SK-N-SH (cell line): Measurements from ENCODE around the gene PRKCI. TPM values are rescaled to one million over a fixed set of nuclear protein-coding genes. Genes with fewer than 3 reads are reported as not detected.

ENCODE experiments used
- CTCF ChIA-PET: fragments of 300-600, 350-600 bp; formaldehyde crosslinking; extraction: SDS; loops from one replicate; lab custom pipeline; 2021; lab: Yijun Ruan, JAX
- POLR2A ChIA-PET: fragments of 350-600 bp; sonication (Branson Sonifier 250); formaldehyde crosslinking; extraction: SDS; loops from one replicate; lab custom pipeline; 2020; ENCODE audit warnings: antibody characterized with exemption, inconsistent platforms; lab: Yijun Ruan, JAX
- DNase-seq: peaks from one replicate; pipeline ENCODE4 v3.0.0; 2012
- H2AFZ ChIP-seq: fragments of 200-600 bp; sonication (generic); 2 replicates; pipeline ENCODE4 v1.8.1; 2016; ENCODE audit warnings: antibody characterized with exemption, mild to moderate bottlenecking, low read depth
- H3F3A ChIP-seq: fragments of 200-600 bp; sonication (generic); replicated peaks from 2 replicates; pipeline ENCODE3; 2016; ENCODE audit warnings: antibody characterized with exemption, mild to moderate bottlenecking; ENCODE audit not compliant: insufficient read depth
- H3K27ac ChIP-seq, 2 experiments: fragments of 200-500 bp in 1 of 2; fragments of 200-600 bp in 1 of 2; sonication (Bioruptor generic) in 1 of 2; sonication (generic), shearing (Covaris generic) in 1 of 2; 2 replicates each; pipeline versions ENCODE4 v1.5.1 to v1.6.1; 2014 to 2016; ENCODE audit warnings: low read depth in 2 of 2, inconsistent platforms in 1 of 2, low read length in 1 of 2, mild to moderate bottlenecking in 1 of 2, mixed read lengths in 1 of 2
- H3K27me3 ChIP-seq: fragments of 200-600 bp; sonication (generic), shearing (Covaris generic); 2 replicates; pipeline ENCODE4 v1.6.1; 2016; ENCODE audit warnings: mixed run types; ENCODE audit not compliant: insufficient read depth
- H3K36me3 ChIP-seq, 2 experiments: fragments of 200-500 bp in 1 of 2; fragments of 200-600 bp in 1 of 2; sonication (Bioruptor generic) in 1 of 2; sonication (generic) in 1 of 2; replicated peaks in 1 of 2; 2 replicates each; pipeline versions ENCODE3 to v1.5.1; 2014 to 2016; ENCODE audit warnings: low read length in 1 of 2, mild to moderate bottlenecking in 1 of 2; ENCODE audit not compliant: insufficient read depth in 2 of 2, control insufficient read depth in 1 of 2
- H3K4me1 ChIP-seq, 2 experiments: fragments of 200-500 bp in 1 of 2; fragments of 200-600 bp in 1 of 2; sonication (Bioruptor generic) in 1 of 2; sonication (generic), shearing (Covaris generic) in 1 of 2; 2 replicates each; pipeline versions ENCODE4 v1.5.1 to v1.6.1; 2014 to 2016; ENCODE audit warnings: low read depth in 1 of 2, low read length in 1 of 2, mixed run types in 1 of 2; ENCODE audit not compliant: insufficient read depth in 2 of 2, control insufficient read depth in 1 of 2
- H3K4me2 ChIP-seq: fragments of 200-600 bp; sonication (generic), shearing (Covaris generic); 2 replicates; pipeline ENCODE4 v1.6.1; 2017; ENCODE audit warnings: mixed run types
- H3K4me3 ChIP-seq, 2 experiments: fragments of 200-500 bp in 1 of 2; fragments of 200-600 bp in 1 of 2; sonication (Bioruptor generic) in 1 of 2; sonication (generic), shearing (Covaris generic) in 1 of 2; 2 replicates each; pipeline versions ENCODE4 v1.5.1 to v1.8.1; 2014 to 2016; ENCODE audit warnings: low read depth in 2 of 2, inconsistent platforms in 1 of 2, low read length in 1 of 2, mild to moderate bottlenecking in 1 of 2, mixed read lengths in 1 of 2, moderate library complexity in 1 of 2
- H3K79me2 ChIP-seq: fragments of 200-600 bp; sonication (generic); 2 replicates; pipeline ENCODE4 v1.8.1; 2017; ENCODE audit warnings: mild to moderate bottlenecking; ENCODE audit not compliant: insufficient read depth
- H3K9ac ChIP-seq: fragments of 200-600 bp; sonication (generic); 2 replicates; pipeline ENCODE4 v1.6.1; 2017; ENCODE audit warnings: mixed run types
- H3K9me2 ChIP-seq: fragments of 200-600 bp; sonication (generic); 2 replicates; pipeline ENCODE4 v1.6.1; 2017; ENCODE audit warnings: mixed run types
- H3K9me3 ChIP-seq: fragments of 200-600 bp; sonication (generic); 2 replicates; pipeline ENCODE4 v1.6.1; 2017; ENCODE audit warnings: mixed run types, mild to moderate bottlenecking, moderate library complexity
- H4K20me1 ChIP-seq: fragments of 200-600 bp; sonication (generic); 2 replicates; pipeline ENCODE4 v1.6.1; 2017; ENCODE audit warnings: mild to moderate bottlenecking, mixed run types; ENCODE audit not compliant: insufficient read depth
- CHD2 ChIP-seq: fragments of 150-350 bp; IDR thresholded peaks from 2 replicates; pipeline ENCODE4 v1.6.1; 2018; ENCODE audit warnings: low read length; ENCODE audit not compliant: partially characterized antibody
- ELF1 ChIP-seq: IDR thresholded peaks from 2 replicates; pipeline ENCODE4 v1.4.0; 2012
- EP300 ChIP-seq, 2 experiments: IDR thresholded peaks; 2 replicates each; pipeline versions ENCODE4 v1.4.0 to v1.6.1; 2012; ENCODE audit warnings: borderline replicate concordance in 1 of 2, low read depth in 1 of 2, low read length in 1 of 2
- EZH2phosphoT487 ChIP-seq: fragments of 200-600 bp; sonication (generic); IDR thresholded peaks from 2 replicates; pipeline ENCODE4 v1.6.1; 2017; ENCODE audit warnings: low read depth, mixed run types, mild to moderate bottlenecking, antibody characterized with exemption, moderate library complexity, borderline replicate concordance
- FOSL2 ChIP-seq: IDR thresholded peaks from 2 replicates; pipeline ENCODE4 v1.4.0; 2012; ENCODE audit warnings: low read depth, mild to moderate bottlenecking, moderate library complexity, borderline replicate concordance
- FOXJ3 ChIP-seq: sonication (generic); formaldehyde crosslinking; IDR thresholded peaks from 2 replicates; pipeline ENCODE4 v1.5.1; 2020; ENCODE audit warnings: mild to moderate bottlenecking, missing genetic modification reagents
- FOXM1 ChIP-seq: IDR thresholded peaks from 2 replicates; pipeline ENCODE4 v1.4.0; 2012; ENCODE audit warnings: low read depth, mild to moderate bottlenecking
- GABPA ChIP-seq: IDR thresholded peaks from 2 replicates; pipeline ENCODE4 v1.4.0; 2012; ENCODE audit warnings: low read depth, mild to moderate bottlenecking
- MXI1 ChIP-seq: IDR thresholded peaks from 2 replicates; pipeline ENCODE4 v1.6.1; 2012; ENCODE audit warnings: mild to moderate bottlenecking, low read depth, low read length, improper control_type of control experiment
- POLR2AphosphoS5 ChIP-seq: IDR thresholded peaks from 2 replicates; pipeline ENCODE4 v1.6.1; 2012; ENCODE audit warnings: low read depth, low read length
- RAD21 ChIP-seq: IDR thresholded peaks from 2 replicates; pipeline ENCODE4 v1.6.1; 2012; ENCODE audit warnings: mild to moderate bottlenecking, low read length
- RCOR1 ChIP-seq: fragments of 150-350 bp; IDR thresholded peaks from 2 replicates; pipeline ENCODE4 v1.6.1; 2017; ENCODE audit warnings: antibody characterized with exemption, low read length
- RXRA ChIP-seq: IDR thresholded peaks from 2 replicates; pipeline ENCODE4 v1.4.0; 2012; ENCODE audit warnings: low read depth, mild to moderate bottlenecking, borderline replicate concordance
- SMC3 ChIP-seq: IDR thresholded peaks from 2 replicates; pipeline ENCODE4 v1.6.1; 2012; ENCODE audit warnings: low read depth, low read length, improper control_type of control experiment
- TEAD4 ChIP-seq: IDR thresholded peaks from 2 replicates; pipeline ENCODE4 v1.4.0; 2012; ENCODE audit warnings: mild to moderate bottlenecking, borderline replicate concordance; ENCODE audit not compliant: insufficient read depth
- polyA plus RNA-seq, 3 experiments: library from polyadenylated mRNA; depleted of rRNA; stranded (reverse); fragments of >200 nt; gene quantifications; 2 replicates each; pipeline ENCODE4 v1.2.3, GENCODE V29; 2012
- TF ChIP-seq, protein P1 (sequence below): fragments of 150-350 bp; IDR thresholded peaks from 2 replicates; pipeline ENCODE4 v1.6.1; 2016; ENCODE audit warnings: mild to moderate bottlenecking, low read depth, low read length
- TF ChIP-seq, protein P2 (sequence below): fragments of 150-350 bp; IDR thresholded peaks from 2 replicates; pipeline ENCODE4 v1.6.1; 2017; ENCODE audit warnings: antibody characterized with exemption, low read length, low read depth, borderline replicate concordance
- TF ChIP-seq, protein P3 (sequence below): IDR thresholded peaks from 2 replicates; pipeline ENCODE4 v1.4.0; 2012; ENCODE audit warnings: low read depth, borderline replicate concordance

PRKCI gene
- polyA plus RNA-seq, 1 of the 3 experiments (the other 2 are of a cell fraction) = 10.1 TPM

GRCh38 chr3:170240671-170241070 lies 18.4 kb downstream of the PRKCI start:
- Histone ChIP-seq H4K20me1 (no peaks in the 10 kb centered on the region), H2AFZ (no peak overlapping the region), H3K4me2 (no peak overlapping the region), H3F3A (peaks cover 6% of the 10 kb centered on the region), H3K79me2 (no peaks in the 10 kb centered on the region; the same call in none of the 2 replicates), H3K27ac (no peak overlapping the region), H3K9ac (no peak overlapping the region), H3K27me3 (no peaks in the 10 kb centered on the region), H3K36me3 (peaks cover 0 to 37% of the 10 kb centered on the region in 2 experiments), H3K9me2 (no peaks in the 10 kb centered on the region), H3K4me3 (no peak overlapping the region), H3K4me1 (no peaks in the 10 kb centered on the region), H3K9me3 (no peaks in the 10 kb centered on the region)
- DNase-seq = no peak
- POLR2A ChIA-PET = no interaction called here
- CTCF ChIA-PET = no interaction called here
- TF ChIP-seq EZH2phosphoT487 (no peak), TEAD4 (no peak), FOXM1 (no peak), RAD21 (no peak), SMC3 (no peak), RCOR1 (no peak), GABPA (no peak), FOSL2 (no peak), EP300 (IDR thresholded peaks at IDR 0.05; ENCODE audit: borderline replicate concordance in 1 of 2, low read depth in 1 of 2, low read length in 1 of 2) (no peak), ELF1 (no peak), FOXJ3 (CRISPR knock-in tag) (no peak), RXRA (no peak), MXI1 (no peak), POLR2AphosphoS5 (no peak), CHD2 (no peak)
- TF ChIP-seq, protein P1, sequence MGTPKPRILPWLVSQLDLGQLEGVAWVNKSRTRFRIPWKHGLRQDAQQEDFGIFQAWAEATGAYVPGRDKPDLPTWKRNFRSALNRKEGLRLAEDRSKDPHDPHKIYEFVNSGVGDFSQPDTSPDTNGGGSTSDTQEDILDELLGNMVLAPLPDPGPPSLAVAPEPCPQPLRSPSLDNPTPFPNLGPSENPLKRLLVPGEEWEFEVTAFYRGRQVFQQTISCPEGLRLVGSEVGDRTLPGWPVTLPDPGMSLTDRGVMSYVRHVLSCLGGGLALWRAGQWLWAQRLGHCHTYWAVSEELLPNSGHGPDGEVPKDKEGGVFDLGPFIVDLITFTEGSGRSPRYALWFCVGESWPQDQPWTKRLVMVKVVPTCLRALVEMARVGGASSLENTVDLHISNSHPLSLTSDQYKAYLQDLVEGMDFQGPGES = no peak
- TF ChIP-seq, protein P2, sequence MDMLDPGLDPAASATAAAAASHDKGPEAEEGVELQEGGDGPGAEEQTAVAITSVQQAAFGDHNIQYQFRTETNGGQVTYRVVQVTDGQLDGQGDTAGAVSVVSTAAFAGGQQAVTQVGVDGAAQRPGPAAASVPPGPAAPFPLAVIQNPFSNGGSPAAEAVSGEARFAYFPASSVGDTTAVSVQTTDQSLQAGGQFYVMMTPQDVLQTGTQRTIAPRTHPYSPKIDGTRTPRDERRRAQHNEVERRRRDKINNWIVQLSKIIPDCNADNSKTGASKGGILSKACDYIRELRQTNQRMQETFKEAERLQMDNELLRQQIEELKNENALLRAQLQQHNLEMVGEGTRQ = no peak
- TF ChIP-seq, protein P3, sequence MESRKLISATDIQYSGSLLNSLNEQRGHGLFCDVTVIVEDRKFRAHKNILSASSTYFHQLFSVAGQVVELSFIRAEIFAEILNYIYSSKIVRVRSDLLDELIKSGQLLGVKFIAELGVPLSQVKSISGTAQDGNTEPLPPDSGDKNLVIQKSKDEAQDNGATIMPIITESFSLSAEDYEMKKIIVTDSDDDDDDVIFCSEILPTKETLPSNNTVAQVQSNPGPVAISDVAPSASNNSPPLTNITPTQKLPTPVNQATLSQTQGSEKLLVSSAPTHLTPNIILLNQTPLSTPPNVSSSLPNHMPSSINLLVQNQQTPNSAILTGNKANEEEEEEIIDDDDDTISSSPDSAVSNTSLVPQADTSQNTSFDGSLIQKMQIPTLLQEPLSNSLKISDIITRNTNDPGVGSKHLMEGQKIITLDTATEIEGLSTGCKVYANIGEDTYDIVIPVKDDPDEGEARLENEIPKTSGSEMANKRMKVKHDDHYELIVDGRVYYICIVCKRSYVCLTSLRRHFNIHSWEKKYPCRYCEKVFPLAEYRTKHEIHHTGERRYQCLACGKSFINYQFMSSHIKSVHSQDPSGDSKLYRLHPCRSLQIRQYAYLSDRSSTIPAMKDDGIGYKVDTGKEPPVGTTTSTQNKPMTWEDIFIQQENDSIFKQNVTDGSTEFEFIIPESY = no peak
